Endothelial cell of umbilical vein (primary cell): ENCODE measurements around the gene KRT33A. TPM values are rescaled to one million over a fixed set of nuclear protein-coding genes. Genes with fewer than 3 reads are reported as not detected.

Experiments
- BruUV-seq: library from RNA; stranded (reverse); fragments of 400-500 nt; replicated peaks from 2 replicates; lab custom pipeline; 2021; lab: Mats Ljungman, UMichigan
- CTCF ChIA-PET: fragments of 300-600, 350-600 bp; sonication (Branson Sonifier 250); formaldehyde crosslinking; loops from one replicate; lab custom pipeline; 2021; ENCODE audit warnings: antibody characterized with exemption, inconsistent platforms; lab: Charles Lee
- POLR2A ChIA-PET: fragments of 300-600, 350-600 bp; sonication (Branson Sonifier 250); formaldehyde crosslinking; loops from one replicate; lab custom pipeline; 2021; ENCODE audit warnings: antibody characterized with exemption, inconsistent platforms; lab: Charles Lee
- DNase-seq: peaks from one replicate; pipeline ENCODE4 v3.0.0-alpha.2; 2011; ENCODE audit warnings: low read depth, low spot score
- FAIRE-seq: peaks from 2 replicates; lab custom pipeline; 2011; peaks lifted over from hg19 to GRCh38; lab: Jason Lieb, UNC
- H2AFZ ChIP-seq: 2 replicates; pipeline ENCODE4 v1.6.0; 2012; ENCODE audit warnings: low read depth, low read length, control low read depth, inconsistent platforms
- H3K27ac ChIP-seq: 2 replicates; pipeline ENCODE4 v1.5.1; 2011; ENCODE audit warnings: low read depth, mild to moderate bottlenecking, control low read depth, low read length, moderate library complexity; ENCODE audit not compliant: insufficient read depth
- H3K27me3 ChIP-seq, 2 experiments: 2 replicates each; pipeline versions ENCODE4 v1.6.0 to v1.6.1; 2011; ENCODE audit warnings: low read length in 2 of 2, mixed read lengths in 1 of 2; ENCODE audit not compliant: control insufficient read depth in 2 of 2, insufficient read depth in 2 of 2
- H3K36me3 ChIP-seq, 2 experiments: 2 replicates in 1 of 2; 3 replicates in 1 of 2; pipeline ENCODE4 v1.5.1; 2011; ENCODE audit warnings: low read length in 2 of 2, mild to moderate bottlenecking in 1 of 2, moderate library complexity in 1 of 2; ENCODE audit not compliant: control insufficient read depth in 2 of 2, insufficient read depth in 2 of 2; ENCODE audit errors: extremely low read depth in 1 of 2
- H3K4me1 ChIP-seq: 3 replicates; pipeline ENCODE4 v1.5.1; 2011; ENCODE audit warnings: mild to moderate bottlenecking, low read length; ENCODE audit not compliant: control insufficient read depth, insufficient read depth; ENCODE audit errors: extremely low read depth
- H3K4me2 ChIP-seq: 2 replicates; pipeline ENCODE4 v1.6.1; 2011; ENCODE audit warnings: low read length, control low read depth, mixed read lengths; ENCODE audit not compliant: insufficient read depth
- H3K4me3 ChIP-seq, 3 experiments: fragments of 200-600 bp in 1 of 3; sonication (generic), shearing (Covaris generic) in 1 of 3; replicated peaks in 1 of 3; 2 replicates each; pipeline ENCODE4 v1.5.1; 2011 to 2016; ENCODE audit warnings: control low read depth in 3 of 3, low read length in 3 of 3, mild to moderate bottlenecking in 2 of 3, inconsistent platforms in 1 of 3, low read depth in 1 of 3, moderate library complexity in 1 of 3; ENCODE audit not compliant: insufficient read depth in 1 of 3
- H3K79me2 ChIP-seq: 2 replicates; pipeline ENCODE4 v1.6.0; 2012; ENCODE audit warnings: low read length, inconsistent platforms; ENCODE audit not compliant: control insufficient read depth, insufficient read depth
- H3K9ac ChIP-seq: replicated peaks from 2 replicates; pipeline ENCODE3; 2011; ENCODE audit warnings: low read length, control low read depth; ENCODE audit not compliant: insufficient read depth; ENCODE audit errors: extremely low read depth
- H3K9me1 ChIP-seq: replicated peaks from 3 replicates; pipeline ENCODE4 v1.6.0; 2011; ENCODE audit warnings: mild to moderate bottlenecking, low read length; ENCODE audit not compliant: control insufficient read depth, insufficient read depth; ENCODE audit errors: extremely low read depth
- H3K9me3 ChIP-seq: replicated peaks from 2 replicates; pipeline ENCODE4 v1.5.1; 2012; ENCODE audit warnings: low read length, inconsistent platforms; ENCODE audit not compliant: control insufficient read depth, insufficient read depth
- H4K20me1 ChIP-seq: replicated peaks from 2 replicates; pipeline ENCODE3; 2011; ENCODE audit warnings: mild to moderate bottlenecking, low read length; ENCODE audit not compliant: control insufficient read depth, insufficient read depth; ENCODE audit errors: extremely low read depth
- EZH2 ChIP-seq: IDR thresholded peaks from 2 replicates; pipeline ENCODE4 v1.6.1; 2012; ENCODE audit warnings: borderline replicate concordance, low read depth, mild to moderate bottlenecking, moderate library complexity, low read length, inconsistent platforms; ENCODE audit not compliant: severe bottlenecking
- FOS ChIP-seq: IDR thresholded peaks from 2 replicates; pipeline ENCODE4 v1.6.1; 2011; ENCODE audit warnings: mild to moderate bottlenecking, low read length, moderate library complexity, borderline replicate concordance; ENCODE audit not compliant: insufficient read depth
- GATA2 ChIP-seq: IDR thresholded peaks from 2 replicates; pipeline ENCODE4 v1.7.0; 2011; ENCODE audit warnings: low read depth, mild to moderate bottlenecking, moderate library complexity, mixed read lengths, low read length; ENCODE audit not compliant: insufficient read length, insufficient read depth
- JUN ChIP-seq: IDR thresholded peaks from 2 replicates; pipeline ENCODE4 v1.6.1; 2011; ENCODE audit warnings: borderline replicate concordance, low read depth; ENCODE audit not compliant: insufficient read length, insufficient read depth
- MYC ChIP-seq: IDR thresholded peaks from one replicate; pipeline ENCODE4 v1.6.1; 2011; ENCODE audit warnings: mild to moderate bottlenecking, low read depth, low read length
- POLR2A ChIP-seq: IDR thresholded peaks from 2 replicates; pipeline ENCODE4 v1.6.1; 2012; ENCODE audit warnings: low read depth, mild to moderate bottlenecking, control low read depth, low read length
- POLR2AphosphoS5 ChIP-seq: IDR thresholded peaks from 2 replicates; pipeline ENCODE4 v1.6.1; 2012; ENCODE audit warnings: low read depth, mild to moderate bottlenecking, control low read depth, low read length, moderate library complexity; ENCODE audit not compliant: insufficient read depth
- dilution Hi-C: fragments of 300-500 bp; cut with MboI; formaldehyde crosslinking; loops from one replicate; pipeline ENCODE4 v1.15.0; 2019; ENCODE audit warnings: low sequenced_read_pairs; ENCODE audit not compliant: extremely low pct_ligation_motif_present
- intact Hi-C: fragments of 100-400 bp; cut with micrococcal nuclease; formaldehyde crosslinking; loops from one replicate; pipeline ENCODE4 v1.10.0; 2022
- polyA plus RNA-seq, 4 experiments: library from polyadenylated mRNA; depleted of rRNA in 3 of 4; stranded (reverse) in 3 of 4; unstranded in 1 of 4; fragments of >200 nt; gene quantifications; 2 replicates each; pipeline versions ENCODE4 v1.2.1 to v1.2.3, GENCODE V29; 2011 to 2012; ENCODE audit warnings: missing spikeins in 1 of 4
- total RNA-seq: library from RNA; stranded (reverse); gene quantifications from 2 replicates; pipeline ENCODE4 v1.2.3, GENCODE V29; 2021
- TF ChIP-seq, protein P1 (sequence below), 2 donors: IDR thresholded peaks; 1 replicate in 1 of 2; 2 replicates in 1 of 2; pipeline ENCODE4 v1.5.1; 2011; ENCODE audit warnings: low read length in 2 of 2, mild to moderate bottlenecking in 2 of 2, moderate library complexity in 2 of 2, control low read depth in 1 of 2, inconsistent platforms in 1 of 2, low read depth in 1 of 2; ENCODE audit not compliant: insufficient read depth in 1 of 2; ENCODE audit errors: extremely low read depth in 1 of 2

The KRT33A gene
- total and polyA plus RNA-seq, 2 donors (not counting 3 experiments of a cell fraction or from before 2014, with no cell fraction given): not detected

DNA sequence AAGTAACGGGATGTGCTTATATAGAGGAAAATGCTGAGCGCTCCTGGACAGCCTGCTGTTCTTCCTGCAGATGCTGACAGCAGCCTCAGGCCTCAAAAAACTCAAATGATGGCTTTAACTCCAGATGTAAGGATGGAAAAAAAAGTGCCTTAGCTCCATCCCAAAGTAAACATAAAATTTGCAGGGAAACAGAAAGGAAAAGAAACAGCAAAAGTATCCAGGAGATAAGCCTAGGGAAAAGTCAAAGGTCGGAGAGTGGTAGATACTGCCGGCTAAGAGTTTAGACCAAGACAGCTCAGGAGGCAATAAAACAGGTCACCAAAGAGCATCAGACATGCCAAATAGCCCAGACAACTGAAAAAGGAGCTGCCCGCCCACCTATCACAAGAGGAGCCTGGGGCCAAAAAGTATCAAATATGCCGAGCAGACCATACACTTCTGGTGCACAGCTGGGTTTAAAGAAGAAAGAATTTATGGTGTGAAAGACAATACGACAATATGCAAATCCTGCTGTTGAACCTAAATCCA lies 39.8 kb upstream of the KRT33A start:
- Histone ChIP-seq H4K20me1 (no peaks in the 10 kb centered on the region), H3K4me2 (no peak overlapping the region), H3K9me3 (no peaks in the 10 kb centered on the region), H3K27ac (no peak overlapping the region), H3K79me2 (no peaks in the 10 kb centered on the region), H3K4me3 (no peak overlapping the region), H3K9me1 (no peaks in the 10 kb centered on the region), H3K27me3 (peaks cover 5 to 19% of the 10 kb centered on the region in 2 experiments), H2AFZ (no peak overlapping the region), H3K4me1 (no peaks in the 10 kb centered on the region), H3K9ac (no peak overlapping the region), H3K36me3 (no peaks in the 10 kb centered on the region)
- ChIA-PET POLR2A (no interaction called here), CTCF (interaction anchor here (0.7 to 1.9 kb wide), 4 partner anchors 10 to 158 kb away, joined by 3 to 5 read pairs (median 4); no protein-coding TSS in a partner anchor)
- DNase-seq: no peak
- FAIRE-seq: no peak
- intact Hi-C loops (no loop called here), dilution Hi-C loops (no loop called here)
- TF ChIP-seq POLR2A (no peak), JUN (no peak), FOS (no peak), POLR2AphosphoS5 (no peak), EZH2 (no peak), GATA2 (no peak), MYC (no peak)
- TF ChIP-seq, protein P1, sequence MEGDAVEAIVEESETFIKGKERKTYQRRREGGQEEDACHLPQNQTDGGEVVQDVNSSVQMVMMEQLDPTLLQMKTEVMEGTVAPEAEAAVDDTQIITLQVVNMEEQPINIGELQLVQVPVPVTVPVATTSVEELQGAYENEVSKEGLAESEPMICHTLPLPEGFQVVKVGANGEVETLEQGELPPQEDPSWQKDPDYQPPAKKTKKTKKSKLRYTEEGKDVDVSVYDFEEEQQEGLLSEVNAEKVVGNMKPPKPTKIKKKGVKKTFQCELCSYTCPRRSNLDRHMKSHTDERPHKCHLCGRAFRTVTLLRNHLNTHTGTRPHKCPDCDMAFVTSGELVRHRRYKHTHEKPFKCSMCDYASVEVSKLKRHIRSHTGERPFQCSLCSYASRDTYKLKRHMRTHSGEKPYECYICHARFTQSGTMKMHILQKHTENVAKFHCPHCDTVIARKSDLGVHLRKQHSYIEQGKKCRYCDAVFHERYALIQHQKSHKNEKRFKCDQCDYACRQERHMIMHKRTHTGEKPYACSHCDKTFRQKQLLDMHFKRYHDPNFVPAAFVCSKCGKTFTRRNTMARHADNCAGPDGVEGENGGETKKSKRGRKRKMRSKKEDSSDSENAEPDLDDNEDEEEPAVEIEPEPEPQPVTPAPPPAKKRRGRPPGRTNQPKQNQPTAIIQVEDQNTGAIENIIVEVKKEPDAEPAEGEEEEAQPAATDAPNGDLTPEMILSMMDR (IDR thresholded peaks at IDR 0.05; ENCODE audit: extremely low read depth in 1 of 2, insufficient read depth in 1 of 2, low read depth in 1 of 2, low read length in 2 of 2): no peak
- BruUV-seq: no TSS peak
